Measurements from ENCODE around the gene LIF.

DNA sequence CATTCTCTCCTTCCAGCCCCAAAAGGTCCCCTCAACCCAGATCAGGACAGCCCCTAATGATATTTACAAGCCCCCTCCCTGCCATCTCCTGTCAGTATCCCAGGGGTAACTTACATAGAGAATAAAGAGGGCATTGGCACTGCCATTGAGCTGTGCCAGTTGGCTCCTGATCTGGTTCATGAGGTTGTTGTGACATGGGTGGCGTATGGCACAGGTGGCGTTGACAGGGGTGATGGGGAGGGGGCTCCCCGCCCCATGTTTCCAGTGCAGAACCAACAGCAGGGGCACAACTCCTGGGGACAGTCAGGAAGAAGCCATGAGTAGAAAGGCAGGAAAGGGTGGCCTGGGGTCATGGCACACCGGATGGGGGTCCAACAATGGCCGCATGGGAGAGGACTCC lies 1.9 kb downstream of the LIF start:
- TF ChIP-seq POLR2A (IDR thresholded peaks at IDR 0.05; ENCODE audit: low read length) (no peak), RAD21 (conservative IDR thresholded peaks at IDR 0.05 in 1 of 2, IDR thresholded peaks at IDR 0.05 in 1 of 2) (no peak), HDAC2 (IDR thresholded peaks at IDR 0.05) (no peak), ZFP36 (IDR thresholded peaks at IDR 0.05; ENCODE audit: borderline replicate concordance, partially characterized antibody) (no peak), CEBPB (IDR thresholded peaks at IDR 0.05) (no peak)
- TF ChIP-seq, protein P1, sequence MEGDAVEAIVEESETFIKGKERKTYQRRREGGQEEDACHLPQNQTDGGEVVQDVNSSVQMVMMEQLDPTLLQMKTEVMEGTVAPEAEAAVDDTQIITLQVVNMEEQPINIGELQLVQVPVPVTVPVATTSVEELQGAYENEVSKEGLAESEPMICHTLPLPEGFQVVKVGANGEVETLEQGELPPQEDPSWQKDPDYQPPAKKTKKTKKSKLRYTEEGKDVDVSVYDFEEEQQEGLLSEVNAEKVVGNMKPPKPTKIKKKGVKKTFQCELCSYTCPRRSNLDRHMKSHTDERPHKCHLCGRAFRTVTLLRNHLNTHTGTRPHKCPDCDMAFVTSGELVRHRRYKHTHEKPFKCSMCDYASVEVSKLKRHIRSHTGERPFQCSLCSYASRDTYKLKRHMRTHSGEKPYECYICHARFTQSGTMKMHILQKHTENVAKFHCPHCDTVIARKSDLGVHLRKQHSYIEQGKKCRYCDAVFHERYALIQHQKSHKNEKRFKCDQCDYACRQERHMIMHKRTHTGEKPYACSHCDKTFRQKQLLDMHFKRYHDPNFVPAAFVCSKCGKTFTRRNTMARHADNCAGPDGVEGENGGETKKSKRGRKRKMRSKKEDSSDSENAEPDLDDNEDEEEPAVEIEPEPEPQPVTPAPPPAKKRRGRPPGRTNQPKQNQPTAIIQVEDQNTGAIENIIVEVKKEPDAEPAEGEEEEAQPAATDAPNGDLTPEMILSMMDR (IDR thresholded peaks at IDR 0.05), result no peak

All from A549 (cell line).